C1 segment of cervical spinal cord (tissue), 14 donors: ENCODE results near the gene BMP7.
A peak's percentile ranks its signal among the peaks of the same experiment; 100 is the strongest.
"Not testable (repeated sequence)": the region's sequence is repeated elsewhere in the genome, so short reads cannot be mapped to it uniquely, and the experiment has no call there.

Experiments used
- DNase-seq, 14 donors: peaks; one replicate each; lab custom pipeline; 2025; lab: John Stamatoyannopoulos, UW

The BMP7 gene

GRCh38 chr20:57173041-57173440 lies 93.4 kb downstream of the BMP7 start:
- no peak for DNase-seq

GRCh38 chr20:57170343-57170742 lies 96.1 kb downstream of the BMP7 start:
- no peak for DNase-seq

- no peak for DNase-seq
Measured at GRCh38 chr20:57169162-57169561, 97.3 kb downstream of the BMP7 start.

GRCh38 chr20:57167971-57168701 lies 98.3 kb downstream of the BMP7 start:
- DNase-seq: peak in 8 of 14 donors; percentile 5 to 31 (median 11)

GRCh38 chr20:57167292-57167655 lies 99.2 kb downstream of the BMP7 start:
- no peak for DNase-seq

GRCh38 chr20:57166568-57167291 lies 99.7 kb downstream of the BMP7 start:
- DNase-seq: no peak

GRCh38 chr20:57165427-57166004 lies 100.9 kb downstream of the BMP7 start:
- no peak for DNase-seq

- no peak for DNase-seq
Measured at GRCh38 chr20:57164872-57165271, 101.6 kb downstream of the BMP7 start.

- no peak for DNase-seq
Measured at GRCh38 chr20:57163041-57163440, 103.4 kb downstream of the BMP7 start.

- no peak for DNase-seq
Measured at GRCh38 chr20:57162362-57162652, 104.1 kb downstream of the BMP7 start.

- DNase-seq: no peak
Measured at GRCh38 chr20:57161478-57162361, 104.7 kb downstream of the BMP7 start.

- no peak for DNase-seq
Measured at GRCh38 chr20:57160985-57161384, 105.5 kb downstream of the BMP7 start.

- no peak for DNase-seq
Measured at GRCh38 chr20:57159945-57160610, 106.4 kb downstream of the BMP7 start.

GRCh38 chr20:57159193-57159851 lies 107.1 kb downstream of the BMP7 start:
- DNase-seq: no peak

- no peak for DNase-seq
Measured at GRCh38 chr20:57158474-57158873, 108.0 kb downstream of the BMP7 start.

GRCh38 chr20:57157787-57158186 lies 108.7 kb downstream of the BMP7 start:
- not testable (repeated sequence) for DNase-seq

GRCh38 chr20:57157106-57157691 lies 109.2 kb downstream of the BMP7 start:
- no peak for DNase-seq

- DNase-seq: no peak
Measured at GRCh38 chr20:57156011-57156729, 110.3 kb downstream of the BMP7 start.

GRCh38 chr20:57155415-57155814 lies 111.0 kb downstream of the BMP7 start:
- no peak for DNase-seq
